KOPT-K1 (cell line): ENCODE results near the gene HHAT.
"Not testable (repeated sequence)": the region's sequence is repeated elsewhere in the genome, so short reads cannot be mapped to it uniquely, and the experiment has no call there.

Experiments used
- H3K27ac ChIP-seq: fragments of 200-600 bp; sonication (generic); 2 replicates; pipeline ENCODE4 v1.5.1; 2016; ENCODE audit warnings: antibody characterized with exemption, mild to moderate bottlenecking, low read depth, low read length; ENCODE audit not compliant: poor library complexity, severe bottlenecking
- H3K36me3 ChIP-seq: fragments of 200-600 bp; sonication (generic); 2 replicates; pipeline ENCODE4 v1.5.1; 2017; ENCODE audit warnings: antibody characterized with exemption, mild to moderate bottlenecking, low read length, moderate library complexity; ENCODE audit not compliant: insufficient read depth
- H3K9me3 ChIP-seq: fragments of 200-600 bp; sonication (generic); 2 replicates; pipeline ENCODE4 v1.5.1; 2017; ENCODE audit warnings: antibody characterized with exemption, low read length, mild to moderate bottlenecking; ENCODE audit not compliant: insufficient read depth, poor library complexity, severe bottlenecking

The HHAT gene

GRCh38 chr1:210332719-210333398, 4.2 kb downstream of the HHAT start:
- Histone ChIP-seq H3K9me3 (no peaks in the 10 kb centered on the region), H3K36me3 (no peaks in the 10 kb centered on the region), H3K27ac (no peak overlapping the region)

- no peaks in the 10 kb centered on the region for H3K36me3 ChIP-seq
- no peaks in the 10 kb centered on the region for H3K9me3 ChIP-seq
- no peak overlapping the region for H3K27ac ChIP-seq
These were observed 6.3 kb downstream of the HHAT start for GRCh38 chr1:210335001-210335400.

- H3K9me3 ChIP-seq, result no peaks in the 10 kb centered on the region
- no peaks in the 10 kb centered on the region for H3K36me3 ChIP-seq
- H3K27ac ChIP-seq, result no peak overlapping the region
These were observed 7.7 kb downstream of the HHAT start for GRCh38 chr1:210336362-210336761.

- H3K9me3 ChIP-seq, result no peaks in the 10 kb centered on the region
- no peak overlapping the region for H3K27ac ChIP-seq
- H3K36me3 ChIP-seq, result no peaks in the 10 kb centered on the region
These were observed 10.8 kb downstream of the HHAT start for GRCh38 chr1:210339500-210339899.

- Histone ChIP-seq H3K27ac (no peak overlapping the region), H3K9me3 (no peaks in the 10 kb centered on the region), H3K36me3 (no peaks in the 10 kb centered on the region)
These were observed 11.6 kb downstream of the HHAT start for GRCh38 chr1:210340311-210340710.

- Histone ChIP-seq H3K27ac (no peak overlapping the region), H3K9me3 (no peaks in the 10 kb centered on the region), H3K36me3 (no peaks in the 10 kb centered on the region)
These were observed 12.1 kb downstream of the HHAT start for GRCh38 chr1:210340841-210341240.

- Histone ChIP-seq H3K36me3 (no peaks in the 10 kb centered on the region), H3K9me3 (no peaks in the 10 kb centered on the region), H3K27ac (no peak overlapping the region)
These were observed 14.5 kb downstream of the HHAT start for GRCh38 chr1:210342986-210343780.

- no peak overlapping the region for H3K27ac ChIP-seq
- H3K9me3 ChIP-seq, result no peaks in the 10 kb centered on the region
- no peaks in the 10 kb centered on the region for H3K36me3 ChIP-seq
These were observed 16.0 kb downstream of the HHAT start for GRCh38 chr1:210344706-210345105.

- H3K36me3 ChIP-seq, result no peaks in the 10 kb centered on the region
- no peak overlapping the region for H3K27ac ChIP-seq
- H3K9me3 ChIP-seq, result no peaks in the 10 kb centered on the region
These were observed 18.4 kb downstream of the HHAT start for GRCh38 chr1:210347112-210347511.

- H3K9me3 ChIP-seq, result no peaks in the 10 kb centered on the region
- no peak overlapping the region for H3K27ac ChIP-seq
- H3K36me3 ChIP-seq, result no peaks in the 10 kb centered on the region
These were observed 22.8 kb downstream of the HHAT start for GRCh38 chr1:210351496-210351895.

- H3K27ac ChIP-seq, result no peak overlapping the region
These were observed 23.9 kb downstream of the HHAT start for GRCh38 chr1:210352575-210352974.

GRCh38 chr1:210354305-210354704, 25.6 kb downstream of the HHAT start:
- not testable (repeated sequence) for H3K27ac ChIP-seq, H3K9me3 ChIP-seq, H3K36me3 ChIP-seq

More at GRCh38 chr1:210352575-210352974, 23.9 kb downstream of the HHAT start:
- Histone ChIP-seq H3K36me3 (no peaks in the 10 kb centered on the region), H3K9me3 (no peaks in the 10 kb centered on the region)

- H3K9me3 ChIP-seq, result no peaks in the 10 kb centered on the region
- no peaks in the 10 kb centered on the region for H3K36me3 ChIP-seq
- no peak overlapping the region for H3K27ac ChIP-seq
These were observed 29.9 kb downstream of the HHAT start for GRCh38 chr1:210358626-210359025.

- Histone ChIP-seq H3K9me3 (no peaks in the 10 kb centered on the region), H3K36me3 (no peaks in the 10 kb centered on the region), H3K27ac (no peak overlapping the region)
These were observed 30.6 kb downstream of the HHAT start for GRCh38 chr1:210359255-210359654.

GRCh38 chr1:210360852-210361477, 32.3 kb downstream of the HHAT start:
- Histone ChIP-seq H3K27ac (no peak overlapping the region), H3K36me3 (no peaks in the 10 kb centered on the region), H3K9me3 (no peaks in the 10 kb centered on the region)
